Endothelial cell of umbilical vein (primary cell): Measurements from ENCODE around the gene C1orf174.

Experiments
- CTCF ChIP-seq, 2 donors: IDR thresholded peaks; 1 replicate in 1 of 2; 2 replicates in 1 of 2; pipeline ENCODE4 v1.5.1; 2011; ENCODE audit warnings: low read length in 2 of 2, mild to moderate bottlenecking in 2 of 2, moderate library complexity in 2 of 2, control low read depth in 1 of 2, inconsistent platforms in 1 of 2, low read depth in 1 of 2; ENCODE audit not compliant: insufficient read depth in 1 of 2; ENCODE audit errors: extremely low read depth in 1 of 2
- EZH2 ChIP-seq: IDR thresholded peaks from 2 replicates; pipeline ENCODE4 v1.6.1; 2012; ENCODE audit warnings: borderline replicate concordance, low read depth, mild to moderate bottlenecking, moderate library complexity, low read length, inconsistent platforms; ENCODE audit not compliant: severe bottlenecking
- FOS ChIP-seq: IDR thresholded peaks from 2 replicates; pipeline ENCODE4 v1.6.1; 2011; ENCODE audit warnings: mild to moderate bottlenecking, low read length, moderate library complexity, borderline replicate concordance; ENCODE audit not compliant: insufficient read depth
- GATA2 ChIP-seq: IDR thresholded peaks from 2 replicates; pipeline ENCODE4 v1.7.0; 2011; ENCODE audit warnings: low read depth, mild to moderate bottlenecking, moderate library complexity, mixed read lengths, low read length; ENCODE audit not compliant: insufficient read length, insufficient read depth
- MAX ChIP-seq: IDR thresholded peaks from 2 replicates; pipeline ENCODE4 v1.6.1; 2011; ENCODE audit not compliant: insufficient read depth, insufficient read length
- MYC ChIP-seq: IDR thresholded peaks from one replicate; pipeline ENCODE4 v1.6.1; 2011; ENCODE audit warnings: mild to moderate bottlenecking, low read depth, low read length
- POLR2A ChIP-seq: IDR thresholded peaks from 2 replicates; pipeline ENCODE4 v1.6.1; 2012; ENCODE audit warnings: low read depth, mild to moderate bottlenecking, control low read depth, low read length
- POLR2AphosphoS5 ChIP-seq: IDR thresholded peaks from 2 replicates; pipeline ENCODE4 v1.6.1; 2012; ENCODE audit warnings: low read depth, mild to moderate bottlenecking, control low read depth, low read length, moderate library complexity; ENCODE audit not compliant: insufficient read depth

- no peak for TF ChIP-seq CTCF (IDR thresholded peaks at IDR 0.05; ENCODE audit: extremely low read depth in 1 of 2, insufficient read depth in 1 of 2, low read depth in 1 of 2, low read length in 2 of 2)
- TF ChIP-seq MYC = no peak
- no peak for TF ChIP-seq EZH2
- TF ChIP-seq POLR2A = no peak
- TF ChIP-seq POLR2AphosphoS5 = no peak
- no peak for TF ChIP-seq FOS
- no peak for TF ChIP-seq GATA2
- TF ChIP-seq MAX = no peak
These were observed 14.8 kb upstream of the C1orf174 start for GRCh38 chr1:3914911-3915310.
